ENCODE measurements around the gene KCNIP4. TPM values are rescaled to one million over a fixed set of nuclear protein-coding genes. Genes with fewer than 3 reads are reported as not detected.

Gene KCNIP4
- total RNA-seq, 1 donor from 2014 or later: not detected

DNA sequence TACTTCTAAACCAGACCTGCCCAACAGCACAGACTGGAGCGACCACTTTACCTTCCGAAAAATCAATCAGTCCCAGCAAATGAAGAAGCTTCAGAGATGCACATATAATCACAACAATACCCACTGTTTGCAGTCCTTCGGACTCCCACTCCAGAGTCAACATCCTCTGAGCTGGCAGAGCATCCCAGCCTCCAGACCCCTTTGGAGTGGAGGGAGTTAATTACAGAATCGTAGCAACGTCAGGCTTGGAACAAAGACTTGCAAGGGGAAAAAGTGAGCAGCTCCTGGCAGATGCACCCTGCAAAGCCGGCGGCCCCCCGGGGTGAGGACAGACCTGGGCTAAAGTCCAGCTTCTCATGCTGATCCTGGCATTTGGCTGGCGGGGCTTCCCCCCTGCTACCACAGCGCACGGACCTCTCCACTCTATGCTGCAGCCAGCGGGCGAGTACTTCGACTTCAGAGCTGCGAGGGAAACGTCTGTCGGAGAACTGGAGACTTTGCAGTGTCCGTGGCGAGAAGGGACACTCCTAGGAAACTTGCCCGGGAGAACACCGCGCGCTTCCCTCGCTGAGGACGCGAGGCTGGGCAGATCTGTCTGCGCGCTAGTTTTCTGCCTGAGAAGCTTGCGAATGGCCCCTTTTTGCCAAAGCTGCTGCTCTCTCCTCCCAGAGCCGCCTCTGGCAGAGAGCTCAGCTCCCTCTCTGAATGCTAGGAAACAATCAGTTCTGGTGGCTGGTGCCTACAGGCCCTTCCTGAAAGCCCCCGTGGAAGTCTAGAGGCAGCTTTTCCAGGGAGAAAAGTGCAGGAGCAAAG lies 964.6 kb downstream of the KCNIP4 start:
- H3K9me3 ChIP-seq (replicated peaks): no peaks in the 10 kb centered on the region
- DNase-seq: peak; percentile 15
- TF ChIP-seq, protein P1, sequence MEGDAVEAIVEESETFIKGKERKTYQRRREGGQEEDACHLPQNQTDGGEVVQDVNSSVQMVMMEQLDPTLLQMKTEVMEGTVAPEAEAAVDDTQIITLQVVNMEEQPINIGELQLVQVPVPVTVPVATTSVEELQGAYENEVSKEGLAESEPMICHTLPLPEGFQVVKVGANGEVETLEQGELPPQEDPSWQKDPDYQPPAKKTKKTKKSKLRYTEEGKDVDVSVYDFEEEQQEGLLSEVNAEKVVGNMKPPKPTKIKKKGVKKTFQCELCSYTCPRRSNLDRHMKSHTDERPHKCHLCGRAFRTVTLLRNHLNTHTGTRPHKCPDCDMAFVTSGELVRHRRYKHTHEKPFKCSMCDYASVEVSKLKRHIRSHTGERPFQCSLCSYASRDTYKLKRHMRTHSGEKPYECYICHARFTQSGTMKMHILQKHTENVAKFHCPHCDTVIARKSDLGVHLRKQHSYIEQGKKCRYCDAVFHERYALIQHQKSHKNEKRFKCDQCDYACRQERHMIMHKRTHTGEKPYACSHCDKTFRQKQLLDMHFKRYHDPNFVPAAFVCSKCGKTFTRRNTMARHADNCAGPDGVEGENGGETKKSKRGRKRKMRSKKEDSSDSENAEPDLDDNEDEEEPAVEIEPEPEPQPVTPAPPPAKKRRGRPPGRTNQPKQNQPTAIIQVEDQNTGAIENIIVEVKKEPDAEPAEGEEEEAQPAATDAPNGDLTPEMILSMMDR (IDR thresholded peaks at IDR 0.05; ENCODE audit: borderline replicate concordance): no peak
- H3K36me3 ChIP-seq: no peaks in the 10 kb centered on the region
- peaks cover 28% of the 10 kb centered on the region for H3K27me3 ChIP-seq (ENCODE audit: low read depth)
- no peak overlapping the region for H3K4me3 ChIP-seq
- no peak overlapping the region for H3K27ac ChIP-seq (replicated peaks)
- intact Hi-C loops (cut with micrococcal nuclease): no loop called here
- no peaks in the 10 kb centered on the region for H3K4me1 ChIP-seq

DNA sequence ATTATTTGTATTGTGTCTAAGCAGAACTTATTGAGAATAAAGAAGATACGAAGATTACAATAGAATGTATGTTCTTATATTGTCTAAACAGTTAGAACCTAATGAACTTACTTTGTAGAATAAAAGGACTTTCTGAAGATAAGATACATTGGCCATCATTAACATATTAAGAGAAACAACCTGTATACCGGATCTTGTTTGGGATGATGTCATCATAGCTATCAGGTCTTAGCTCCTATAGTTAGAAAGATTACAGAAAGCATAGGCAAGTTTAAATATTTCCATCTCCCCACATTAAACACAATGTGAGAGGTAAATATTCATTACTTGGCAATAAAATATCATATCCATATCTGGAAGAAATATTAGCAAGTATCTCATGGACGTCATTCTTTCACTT lies 966.0 kb downstream of the KCNIP4 start:
- H3K4me3 ChIP-seq: no peak overlapping the region
- TF ChIP-seq, protein P1 (IDR thresholded peaks at IDR 0.05; ENCODE audit: borderline replicate concordance): no peak
- no peaks in the 10 kb centered on the region for H3K4me1 ChIP-seq
- no peaks in the 10 kb centered on the region for H3K9me3 ChIP-seq (replicated peaks)
- H3K36me3 ChIP-seq: no peaks in the 10 kb centered on the region
- no peak for DNase-seq
- no peak overlapping the region for H3K27ac ChIP-seq (replicated peaks)
- intact Hi-C loops (cut with micrococcal nuclease): no loop called here
- peaks cover 28% of the 10 kb centered on the region for H3K27me3 ChIP-seq (ENCODE audit: low read depth)

DNA sequence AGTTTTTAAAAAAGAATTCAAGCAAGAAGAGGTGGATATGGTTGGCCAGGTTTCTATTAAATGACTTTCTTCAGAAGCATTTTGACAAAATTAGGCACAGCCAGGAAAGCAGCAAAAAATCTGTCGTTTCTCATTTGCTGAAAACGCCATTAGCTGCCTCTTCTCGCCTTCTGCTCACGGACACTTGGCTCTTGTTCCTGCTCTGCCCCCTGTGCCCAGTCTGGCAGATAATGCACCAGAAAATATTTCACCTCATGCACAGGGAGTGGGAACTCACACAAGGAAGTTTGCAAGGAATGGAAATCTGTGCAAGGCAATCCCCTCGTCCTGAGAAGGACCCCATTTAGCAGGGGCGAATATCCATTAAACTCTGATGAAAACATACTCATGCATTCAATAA lies 988.3 kb downstream of the KCNIP4 start:
- no peak overlapping the region for H3K27ac ChIP-seq (replicated peaks)
- H3K27me3 ChIP-seq (ENCODE audit: low read depth): no peaks in the 10 kb centered on the region
- DNase-seq: no peak
- TF ChIP-seq, protein P1 (IDR thresholded peaks at IDR 0.05; ENCODE audit: borderline replicate concordance): no peak
- H3K9me3 ChIP-seq (replicated peaks): no peaks in the 10 kb centered on the region
- H3K36me3 ChIP-seq: no peaks in the 10 kb centered on the region
- no peak overlapping the region for H3K4me3 ChIP-seq
- no peaks in the 10 kb centered on the region for H3K4me1 ChIP-seq
- intact Hi-C loops (cut with micrococcal nuclease): no loop called here

DNA sequence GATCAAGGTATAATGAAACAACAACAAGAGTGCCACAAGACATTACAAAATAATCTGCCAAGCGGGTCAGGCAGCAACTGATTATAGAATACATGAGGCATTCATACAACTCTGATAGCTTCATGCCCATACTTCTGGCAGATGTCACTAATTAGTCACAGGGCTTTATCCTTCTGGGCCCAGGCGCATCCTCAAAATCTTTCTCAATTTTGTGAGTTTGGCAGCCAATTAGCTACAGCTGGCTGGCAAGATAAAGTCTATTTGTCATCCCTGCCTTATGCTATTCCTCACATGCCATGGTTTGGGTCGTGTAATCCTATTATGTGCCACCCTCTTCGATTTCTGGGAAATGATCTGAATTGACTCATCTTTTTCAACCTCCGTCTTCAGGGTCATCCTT lies 994.0 kb downstream of the KCNIP4 start:
- no peak overlapping the region for H3K27ac ChIP-seq (replicated peaks)
- no peaks in the 10 kb centered on the region for H3K36me3 ChIP-seq
- H3K27me3 ChIP-seq (ENCODE audit: low read depth): no peaks in the 10 kb centered on the region
- no peak for DNase-seq
- TF ChIP-seq, protein P1 (IDR thresholded peaks at IDR 0.05; ENCODE audit: borderline replicate concordance): no peak
- no peaks in the 10 kb centered on the region for H3K4me1 ChIP-seq
- no peak overlapping the region for H3K4me3 ChIP-seq
- intact Hi-C loops (cut with micrococcal nuclease): no loop called here
- H3K9me3 ChIP-seq (replicated peaks): no peaks in the 10 kb centered on the region

DNA sequence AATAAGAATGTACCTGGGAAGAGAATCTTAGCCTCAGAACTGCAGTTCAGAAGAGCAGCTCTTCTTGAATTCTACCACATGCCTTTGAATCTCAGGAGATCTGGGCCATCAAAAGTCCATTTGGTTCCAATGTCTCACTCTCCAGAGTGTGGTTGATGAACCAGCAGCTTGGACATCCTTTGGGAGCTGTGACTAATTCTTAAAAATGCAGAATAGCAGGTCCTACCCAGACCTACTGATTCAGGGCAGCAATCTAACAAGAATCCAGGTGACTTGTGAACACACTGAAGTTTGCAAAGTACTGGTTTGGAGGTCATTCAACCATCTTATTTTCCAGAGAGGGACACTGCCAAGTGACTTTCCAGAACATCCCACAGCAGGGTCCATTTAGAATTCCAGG lies 1003.6 kb downstream of the KCNIP4 start:
- intact Hi-C loops (cut with micrococcal nuclease): no loop called here
- no peaks in the 10 kb centered on the region for H3K27me3 ChIP-seq (ENCODE audit: low read depth)
- no peaks in the 10 kb centered on the region for H3K36me3 ChIP-seq
- no peak for DNase-seq
- no peaks in the 10 kb centered on the region for H3K4me1 ChIP-seq
- no peak overlapping the region for H3K27ac ChIP-seq (replicated peaks)
- no peak overlapping the region for H3K4me3 ChIP-seq
- TF ChIP-seq, protein P1 (IDR thresholded peaks at IDR 0.05; ENCODE audit: borderline replicate concordance): no peak
- peaks cover 3% of the 10 kb centered on the region for H3K9me3 ChIP-seq (replicated peaks)

Data from left ventricle myocardium inferior (tissue), 1 donor.